Liver (tissue), 3 donors: ENCODE data around the gene UAP1.

Experiments used
- EGR1 ChIP-seq, 2 donors: IDR thresholded peaks; 2 replicates each; pipeline ENCODE4 v1.6.1; 2016 to 2018; ENCODE audit warnings: antibody characterized with exemption in 2 of 2, low read depth in 2 of 2
- FOXA2 ChIP-seq: IDR thresholded peaks from 2 replicates; pipeline ENCODE4 v1.6.1; 2016; ENCODE audit warnings: antibody characterized with exemption
- GABPA ChIP-seq, 2 donors: IDR thresholded peaks in 1 of 2; conservative IDR thresholded peaks in 1 of 2; 2 replicates each; pipeline ENCODE4 v1.6.1; 2016; ENCODE audit warnings: antibody characterized with exemption in 2 of 2, mild to moderate bottlenecking in 1 of 2, moderate library complexity in 1 of 2
- HNF4G ChIP-seq: IDR thresholded peaks from 2 replicates; pipeline ENCODE4 v1.6.1; 2016; ENCODE audit warnings: antibody characterized with exemption
- JUND ChIP-seq, 2 donors: IDR thresholded peaks; 2 replicates each; pipeline ENCODE4 v1.6.1; 2016; ENCODE audit warnings: antibody characterized with exemption in 2 of 2
- NR2F2 ChIP-seq: IDR thresholded peaks from 2 replicates; pipeline ENCODE4 v1.6.1; 2016; ENCODE audit warnings: antibody characterized with exemption
- SP1 ChIP-seq: IDR thresholded peaks from 2 replicates; pipeline ENCODE4 v1.6.1; 2018; ENCODE audit warnings: antibody characterized with exemption, mild to moderate bottlenecking
- TAF1 ChIP-seq: conservative IDR thresholded peaks from 2 replicates; pipeline ENCODE4 v1.6.1; 2016; ENCODE audit warnings: antibody characterized with exemption, mild to moderate bottlenecking
- YY1 ChIP-seq: IDR thresholded peaks from 2 replicates; pipeline ENCODE4 v1.6.1; 2016; ENCODE audit warnings: antibody characterized with exemption, mild to moderate bottlenecking
- ZBTB33 ChIP-seq: IDR thresholded peaks from 2 replicates; pipeline ENCODE4 v1.6.1; 2016; ENCODE audit warnings: antibody characterized with exemption
- TF ChIP-seq, protein P1 (sequence below): fragments of 150-350 bp; IDR thresholded peaks from 2 replicates; pipeline ENCODE4 v1.5.1; 2017; ENCODE audit warnings: improper control_type of control experiment, low read depth, low read length; ENCODE audit not compliant: missing input control
- TF ChIP-seq, protein P2 (sequence below): IDR thresholded peaks from 2 replicates; pipeline ENCODE4 v1.6.1; 2016; ENCODE audit warnings: antibody characterized with exemption, mild to moderate bottlenecking
- donor health status: healthy.
- donor health status: healthy.

DNA sequence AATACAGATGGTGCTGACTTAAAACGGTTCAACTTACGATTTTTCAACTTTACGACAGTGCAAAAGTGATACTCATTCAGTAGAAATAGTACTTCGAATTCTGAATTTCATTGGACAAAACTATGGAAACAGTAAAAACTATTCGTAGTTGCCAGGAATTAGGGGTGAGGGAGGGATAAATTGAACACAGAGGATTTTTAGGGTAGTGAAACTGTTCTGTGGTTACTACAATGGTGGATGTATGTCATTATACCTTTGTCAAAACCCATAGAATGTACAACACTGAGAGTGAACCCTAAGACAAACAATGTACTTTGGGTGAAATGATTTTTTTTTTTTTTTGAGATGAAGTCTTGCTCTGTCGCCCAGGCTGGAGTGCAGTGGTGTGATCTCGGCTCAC lies 78.2 kb downstream of the UAP1 start:
- no peak for TF ChIP-seq SP1
- no peak for TF ChIP-seq TAF1
- TF ChIP-seq, protein P1, sequence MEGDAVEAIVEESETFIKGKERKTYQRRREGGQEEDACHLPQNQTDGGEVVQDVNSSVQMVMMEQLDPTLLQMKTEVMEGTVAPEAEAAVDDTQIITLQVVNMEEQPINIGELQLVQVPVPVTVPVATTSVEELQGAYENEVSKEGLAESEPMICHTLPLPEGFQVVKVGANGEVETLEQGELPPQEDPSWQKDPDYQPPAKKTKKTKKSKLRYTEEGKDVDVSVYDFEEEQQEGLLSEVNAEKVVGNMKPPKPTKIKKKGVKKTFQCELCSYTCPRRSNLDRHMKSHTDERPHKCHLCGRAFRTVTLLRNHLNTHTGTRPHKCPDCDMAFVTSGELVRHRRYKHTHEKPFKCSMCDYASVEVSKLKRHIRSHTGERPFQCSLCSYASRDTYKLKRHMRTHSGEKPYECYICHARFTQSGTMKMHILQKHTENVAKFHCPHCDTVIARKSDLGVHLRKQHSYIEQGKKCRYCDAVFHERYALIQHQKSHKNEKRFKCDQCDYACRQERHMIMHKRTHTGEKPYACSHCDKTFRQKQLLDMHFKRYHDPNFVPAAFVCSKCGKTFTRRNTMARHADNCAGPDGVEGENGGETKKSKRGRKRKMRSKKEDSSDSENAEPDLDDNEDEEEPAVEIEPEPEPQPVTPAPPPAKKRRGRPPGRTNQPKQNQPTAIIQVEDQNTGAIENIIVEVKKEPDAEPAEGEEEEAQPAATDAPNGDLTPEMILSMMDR = no peak
- TF ChIP-seq YY1 = no peak
- TF ChIP-seq, protein P2, sequence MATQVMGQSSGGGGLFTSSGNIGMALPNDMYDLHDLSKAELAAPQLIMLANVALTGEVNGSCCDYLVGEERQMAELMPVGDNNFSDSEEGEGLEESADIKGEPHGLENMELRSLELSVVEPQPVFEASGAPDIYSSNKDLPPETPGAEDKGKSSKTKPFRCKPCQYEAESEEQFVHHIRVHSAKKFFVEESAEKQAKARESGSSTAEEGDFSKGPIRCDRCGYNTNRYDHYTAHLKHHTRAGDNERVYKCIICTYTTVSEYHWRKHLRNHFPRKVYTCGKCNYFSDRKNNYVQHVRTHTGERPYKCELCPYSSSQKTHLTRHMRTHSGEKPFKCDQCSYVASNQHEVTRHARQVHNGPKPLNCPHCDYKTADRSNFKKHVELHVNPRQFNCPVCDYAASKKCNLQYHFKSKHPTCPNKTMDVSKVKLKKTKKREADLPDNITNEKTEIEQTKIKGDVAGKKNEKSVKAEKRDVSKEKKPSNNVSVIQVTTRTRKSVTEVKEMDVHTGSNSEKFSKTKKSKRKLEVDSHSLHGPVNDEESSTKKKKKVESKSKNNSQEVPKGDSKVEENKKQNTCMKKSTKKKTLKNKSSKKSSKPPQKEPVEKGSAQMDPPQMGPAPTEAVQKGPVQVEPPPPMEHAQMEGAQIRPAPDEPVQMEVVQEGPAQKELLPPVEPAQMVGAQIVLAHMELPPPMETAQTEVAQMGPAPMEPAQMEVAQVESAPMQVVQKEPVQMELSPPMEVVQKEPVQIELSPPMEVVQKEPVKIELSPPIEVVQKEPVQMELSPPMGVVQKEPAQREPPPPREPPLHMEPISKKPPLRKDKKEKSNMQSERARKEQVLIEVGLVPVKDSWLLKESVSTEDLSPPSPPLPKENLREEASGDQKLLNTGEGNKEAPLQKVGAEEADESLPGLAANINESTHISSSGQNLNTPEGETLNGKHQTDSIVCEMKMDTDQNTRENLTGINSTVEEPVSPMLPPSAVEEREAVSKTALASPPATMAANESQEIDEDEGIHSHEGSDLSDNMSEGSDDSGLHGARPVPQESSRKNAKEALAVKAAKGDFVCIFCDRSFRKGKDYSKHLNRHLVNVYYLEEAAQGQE = no peak
- no peak for TF ChIP-seq JUND (IDR thresholded peaks at IDR 0.05)
- TF ChIP-seq EGR1 (IDR thresholded peaks at IDR 0.05; ENCODE audit: low read depth in 2 of 2) = no peak
- TF ChIP-seq HNF4G = no peak
- TF ChIP-seq FOXA2 = no peak
- no peak for TF ChIP-seq NR2F2
- no peak for TF ChIP-seq ZBTB33
- TF ChIP-seq GABPA (IDR thresholded peaks at IDR 0.05 in 1 of 2, conservative IDR thresholded peaks at IDR 0.05 in 1 of 2) = no peak
